Thoracic aorta (tissue), 2 donors: Measurements from ENCODE around the gene ARPC5L. TPM values are rescaled to one million over a fixed set of nuclear protein-coding genes. Genes with fewer than 3 reads are reported as not detected.
"Not testable (repeated sequence)": the region's sequence is repeated elsewhere in the genome, so short reads cannot be mapped to it uniquely, and the experiment has no call there.

ENCODE experiments used
- ATAC-seq: fragments of 150-250 bp; one replicate; pipeline ENCODE4 v1.8.0; 2017; ENCODE audit warnings: low read depth; ENCODE audit not compliant: insufficient number of reproducible peaks, low FRiP score
- DNase-seq: peaks from one replicate; pipeline ENCODE4 v3.0.0-alpha.2; 2020; ENCODE audit warnings: low spot score
- H3K27ac ChIP-seq, 2 donors: fragments of 200-600 bp; sonication (generic); 1 replicate in 1 of 2; 2 replicates in 1 of 2; pipeline ENCODE4 v1.5.1; 2016; ENCODE audit warnings: mild to moderate bottlenecking in 2 of 2, moderate library complexity in 2 of 2
- H3K27me3 ChIP-seq: fragments of 200-600 bp; sonication (generic); replicated peaks from 2 replicates; pipeline ENCODE4 v1.6.0; 2016; ENCODE audit warnings: mild to moderate bottlenecking; ENCODE audit not compliant: insufficient read depth
- H3K36me3 ChIP-seq: fragments of 200-600 bp; sonication (generic); one replicate; pipeline ENCODE4 v1.5.1; 2016
- H3K4me1 ChIP-seq, 2 donors: fragments of 200-600 bp; sonication (generic); 1 replicate in 1 of 2; 2 replicates in 1 of 2; pipeline versions ENCODE4 v1.5.1 to v1.6.0; 2016; ENCODE audit warnings: low read depth in 2 of 2, mild to moderate bottlenecking in 1 of 2; ENCODE audit not compliant: control insufficient read depth in 1 of 2
- H3K4me3 ChIP-seq: fragments of 200-600 bp; sonication (generic); 2 replicates; pipeline ENCODE4 v1.5.1; 2016; ENCODE audit warnings: mild to moderate bottlenecking
- H3K9me3 ChIP-seq: fragments of 200-600 bp; sonication (generic); 2 replicates; pipeline ENCODE4 v1.5.1; 2016
- CTCF ChIP-seq: fragments of 200-600 bp; sonication (generic); IDR thresholded peaks from one replicate; pipeline ENCODE4 v1.5.1; 2019; ENCODE audit warnings: antibody characterized with exemption
- total RNA-seq, 2 donors: library from RNA; depleted of rRNA; stranded (reverse); fragments of >200 nt; gene quantifications; one replicate each; pipeline versions ENCODE4 v1.1.0 to v1.2.3, GENCODE V29; 2016

The ARPC5L gene
- total RNA-seq, 2 donors from 2014 or later: 14.1 to 22.8 TPM

DNA sequence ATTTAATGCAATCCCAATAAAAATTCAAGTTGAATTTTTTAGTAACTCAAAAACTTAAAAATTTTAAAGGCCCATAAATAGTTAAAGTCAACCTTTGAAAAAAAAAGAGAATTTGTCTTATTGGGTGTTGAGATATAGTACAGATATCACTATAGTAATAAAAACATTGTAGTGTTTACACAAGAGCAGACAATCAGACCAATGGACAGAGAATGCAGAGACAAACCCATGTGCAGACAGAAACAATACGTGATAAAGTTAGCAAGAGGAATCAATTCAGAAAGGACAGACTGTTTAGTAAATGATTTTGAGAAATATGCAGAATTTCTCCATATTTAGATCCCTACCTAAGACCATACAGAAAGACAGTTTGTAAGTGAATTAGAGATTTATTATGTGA lies 45.0 kb downstream of the ARPC5L start:
- no peaks in the 10 kb centered on the region for H3K4me1 ChIP-seq
- H3K36me3 ChIP-seq: no peaks in the 10 kb centered on the region
- no peak overlapping the region for H3K4me3 ChIP-seq
- no peak for DNase-seq
- H3K27me3 ChIP-seq: no peaks in the 10 kb centered on the region
- no peak for TF ChIP-seq CTCF
- no peak for ATAC-seq
- no peak overlapping the region for H3K27ac ChIP-seq
- H3K9me3 ChIP-seq: no peaks in the 10 kb centered on the region

DNA sequence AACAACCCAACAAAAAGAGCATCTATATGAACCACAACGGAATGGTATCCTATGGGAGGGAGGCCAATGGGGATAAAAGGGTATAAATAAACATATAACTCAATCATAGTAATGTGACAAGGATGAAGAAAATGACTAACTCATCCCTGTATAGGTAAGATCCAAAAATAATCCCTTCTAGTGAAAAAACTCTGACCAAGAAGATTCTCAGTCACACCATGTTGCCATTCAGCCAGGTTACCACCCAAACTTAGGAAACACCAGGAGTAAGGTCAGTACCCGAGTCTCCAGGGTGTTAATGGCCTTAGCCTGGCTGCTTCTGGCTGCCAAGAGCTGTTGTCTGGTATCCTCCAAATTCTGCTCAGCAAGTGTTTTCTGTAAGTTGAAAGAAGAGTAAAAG lies 46.2 kb downstream of the ARPC5L start:
- ATAC-seq (no peak), DNase-seq (no peak)
- no peaks in the 10 kb centered on the region for H3K4me1 ChIP-seq
- H3K9me3 ChIP-seq: no peaks in the 10 kb centered on the region
- no peaks in the 10 kb centered on the region for H3K27me3 ChIP-seq
- peaks cover 3% of the 10 kb centered on the region for H3K36me3 ChIP-seq
- no peak overlapping the region for H3K4me3 ChIP-seq
- H3K27ac ChIP-seq: no peak overlapping the region
- TF ChIP-seq CTCF: no peak

DNA sequence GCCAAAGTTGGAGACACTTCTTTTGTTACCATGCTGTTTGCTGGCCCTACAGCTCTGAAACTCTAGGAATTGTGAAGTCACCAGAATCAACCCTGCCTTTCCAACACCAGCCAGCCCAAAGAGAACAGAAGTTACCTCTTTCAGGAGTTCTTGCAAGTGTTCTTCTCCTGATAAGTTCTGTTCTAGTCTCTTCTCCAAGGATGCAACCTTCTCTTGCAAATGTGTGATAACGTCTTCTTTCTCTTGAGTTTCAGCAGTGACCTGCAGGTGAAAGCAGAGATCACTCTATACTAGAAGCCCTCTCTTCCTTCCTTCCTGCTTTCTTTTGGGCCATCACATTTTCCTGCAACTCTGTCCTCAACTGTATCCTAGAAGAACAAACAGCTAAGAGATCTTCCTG lies 49.8 kb downstream of the ARPC5L start:
- no peaks in the 10 kb centered on the region for H3K27me3 ChIP-seq
- no peaks in the 10 kb centered on the region for H3K4me1 ChIP-seq
- no peak for DNase-seq
- no peak for ATAC-seq
- no peak overlapping the region for H3K4me3 ChIP-seq
- TF ChIP-seq CTCF: no peak
- no peaks in the 10 kb centered on the region for H3K9me3 ChIP-seq
- H3K27ac ChIP-seq: no peak overlapping the region
- peaks cover 19% of the 10 kb centered on the region for H3K36me3 ChIP-seq

- no peaks in the 10 kb centered on the region for H3K4me1 ChIP-seq
- H3K4me3 ChIP-seq: no peak overlapping the region
- no peak for TF ChIP-seq CTCF
- H3K27ac ChIP-seq: no peak overlapping the region
- no peaks in the 10 kb centered on the region for H3K27me3 ChIP-seq
- peaks cover 23% of the 10 kb centered on the region for H3K36me3 ChIP-seq
- no peak for DNase-seq
- H3K9me3 ChIP-seq: no peaks in the 10 kb centered on the region
- ATAC-seq: no peak
These were observed 51.4 kb downstream of the ARPC5L start for GRCh38 chr9:124913378-124913777.

DNA sequence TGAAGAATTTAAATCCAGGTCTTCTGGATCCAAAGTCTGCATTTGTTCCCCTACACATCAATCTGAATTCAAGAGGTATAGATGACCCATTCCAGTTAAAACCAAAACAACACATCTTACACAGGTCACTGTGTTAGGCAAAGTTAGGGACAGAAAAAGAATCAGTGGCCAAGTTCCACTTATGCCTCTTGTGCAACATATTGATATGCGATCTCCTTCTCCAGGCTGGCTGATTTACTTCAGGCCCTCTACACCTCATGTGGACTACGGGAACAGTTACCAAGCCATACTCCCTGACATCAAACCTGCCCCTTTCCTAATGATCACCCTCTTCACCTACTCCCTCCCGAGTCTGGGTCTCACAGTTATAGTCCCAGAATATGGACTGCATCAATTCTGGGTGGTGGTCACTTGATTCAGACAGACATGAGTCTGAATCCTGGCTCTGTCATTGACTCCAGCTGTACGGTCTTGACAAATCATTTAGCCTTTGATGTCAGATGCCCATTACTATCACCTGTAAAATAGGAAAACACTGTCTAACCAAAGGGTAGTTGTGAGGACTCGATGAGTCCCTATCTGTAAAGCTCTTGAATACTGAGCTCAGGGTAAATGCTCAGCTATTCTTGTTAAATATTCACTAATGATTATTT lies 52.9 kb downstream of the ARPC5L start:
- ATAC-seq (no peak), DNase-seq (no peak)
- Histone ChIP-seq H3K9me3 (no peaks in the 10 kb centered on the region), H3K27ac (no peak overlapping the region), H3K4me1 (no peaks in the 10 kb centered on the region), H3K36me3 (peaks cover 36% of the 10 kb centered on the region), H3K27me3 (no peaks in the 10 kb centered on the region), H3K4me3 (no peak overlapping the region)
- TF ChIP-seq CTCF: no peak

DNA sequence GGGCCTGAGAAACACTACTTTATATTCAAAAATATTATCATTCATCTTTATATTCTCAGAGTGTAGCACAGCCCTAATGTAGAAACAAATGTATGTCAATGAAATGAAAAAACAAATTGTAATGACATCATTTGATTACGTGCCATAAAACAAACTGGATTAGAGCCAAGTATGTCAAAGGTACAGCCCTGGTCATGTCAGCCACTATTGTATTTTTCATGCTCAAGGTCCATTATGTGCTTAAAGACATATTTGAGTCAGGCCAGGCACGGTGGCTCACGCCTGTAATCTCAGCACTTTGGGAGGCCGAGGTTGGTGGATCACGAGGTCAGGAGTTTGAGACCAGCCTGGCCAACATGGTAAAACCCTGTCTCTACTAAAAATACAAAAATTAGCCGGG lies 58.5 kb downstream of the ARPC5L start:
- not testable (repeated sequence) for H3K27me3 ChIP-seq, ATAC-seq, H3K27ac ChIP-seq, H3K9me3 ChIP-seq, H3K4me3 ChIP-seq, H3K4me1 ChIP-seq, DNase-seq
- H3K36me3 ChIP-seq: peaks cover 49% of the 10 kb centered on the region
